DND-41 (cell line): ENCODE results near the gene SPRTN.

ENCODE experiments used
- CTCF ChIP-seq: IDR thresholded peaks from 2 replicates; pipeline ENCODE4 v1.5.1; 2012; ENCODE audit warnings: borderline replicate concordance, low read length, moderate library complexity, mild to moderate bottlenecking; ENCODE audit not compliant: poor library complexity, severe bottlenecking; ENCODE audit errors: extremely low read depth
- EZH2 ChIP-seq: IDR thresholded peaks from 3 replicates; pipeline ENCODE4 v1.6.1; 2012; ENCODE audit warnings: borderline replicate concordance, low read depth, mild to moderate bottlenecking, moderate library complexity, low read length, inconsistent platforms; ENCODE audit not compliant: severe bottlenecking

GRCh38 chr1:231318015-231318355, 20.1 kb upstream of the SPRTN start:
- TF ChIP-seq CTCF (no peak), EZH2 (no peak)
